Measurements from ENCODE around the gene CYRIA.

DNA sequence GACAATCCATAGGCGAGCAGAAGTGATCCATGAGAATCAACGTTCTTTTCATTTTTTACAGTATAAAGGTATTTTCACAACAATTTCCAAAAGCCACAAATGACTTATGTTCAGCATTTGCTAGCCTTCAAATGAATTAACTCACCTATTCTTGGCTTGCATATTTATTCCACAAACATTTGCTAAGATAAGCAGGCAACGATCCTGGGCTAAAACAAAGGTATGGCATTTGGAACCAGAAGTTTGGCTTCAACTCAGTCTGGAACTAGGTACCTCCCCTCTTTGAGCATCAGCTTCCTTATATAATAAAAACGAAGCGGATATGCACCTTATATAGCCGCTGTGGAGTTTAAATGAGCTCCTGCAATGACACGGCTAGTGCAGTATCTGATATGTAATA, 20.5 kb downstream of the CYRIA start:
- TF ChIP-seq, protein P1, sequence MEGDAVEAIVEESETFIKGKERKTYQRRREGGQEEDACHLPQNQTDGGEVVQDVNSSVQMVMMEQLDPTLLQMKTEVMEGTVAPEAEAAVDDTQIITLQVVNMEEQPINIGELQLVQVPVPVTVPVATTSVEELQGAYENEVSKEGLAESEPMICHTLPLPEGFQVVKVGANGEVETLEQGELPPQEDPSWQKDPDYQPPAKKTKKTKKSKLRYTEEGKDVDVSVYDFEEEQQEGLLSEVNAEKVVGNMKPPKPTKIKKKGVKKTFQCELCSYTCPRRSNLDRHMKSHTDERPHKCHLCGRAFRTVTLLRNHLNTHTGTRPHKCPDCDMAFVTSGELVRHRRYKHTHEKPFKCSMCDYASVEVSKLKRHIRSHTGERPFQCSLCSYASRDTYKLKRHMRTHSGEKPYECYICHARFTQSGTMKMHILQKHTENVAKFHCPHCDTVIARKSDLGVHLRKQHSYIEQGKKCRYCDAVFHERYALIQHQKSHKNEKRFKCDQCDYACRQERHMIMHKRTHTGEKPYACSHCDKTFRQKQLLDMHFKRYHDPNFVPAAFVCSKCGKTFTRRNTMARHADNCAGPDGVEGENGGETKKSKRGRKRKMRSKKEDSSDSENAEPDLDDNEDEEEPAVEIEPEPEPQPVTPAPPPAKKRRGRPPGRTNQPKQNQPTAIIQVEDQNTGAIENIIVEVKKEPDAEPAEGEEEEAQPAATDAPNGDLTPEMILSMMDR (conservative IDR thresholded peaks at IDR 0.05; ENCODE audit: low read length), result no peak
- no peak for TF ChIP-seq EZH2phosphoT487 (IDR thresholded peaks at IDR 0.05; ENCODE audit: borderline replicate concordance)

All from Loucy (cell line).